Measurements from ENCODE around the gene SLC16A3.

SLC16A3 gene

GRCh38 chr17:82269882-82270500 is 41.1 kb downstream of the SLC16A3 start:
- no peak for DNase-seq

GRCh38 chr17:82270651-82271050 is 41.8 kb downstream of the SLC16A3 start:
- DNase-seq: no peak

GRCh38 chr17:82271401-82271800 is 42.6 kb downstream of the SLC16A3 start:
- DNase-seq: no peak

- peak; percentile 39 for DNase-seq
Measured at GRCh38 chr17:82272495-82273326, 43.9 kb downstream of the SLC16A3 start.

GRCh38 chr17:82273327-82274133 is 44.7 kb downstream of the SLC16A3 start, which contains the start of gene CSNK1D:
CSNK1D (minus strand) TSS chr17:82273700; CDS start chr17:82273381, 319 bp downstream.
- peak; percentile 93 for DNase-seq

- no peak for DNase-seq
Measured at GRCh38 chr17:82274134-82275020, 45.5 kb downstream of the SLC16A3 start.

- DNase-seq: no peak
Measured at GRCh38 chr17:82275326-82275725, 46.5 kb downstream of the SLC16A3 start.

- DNase-seq: no peak
Measured at GRCh38 chr17:82276938-82277337, 48.1 kb downstream of the SLC16A3 start.

- DNase-seq: no peak
Measured at GRCh38 chr17:82277851-82278250, 49.0 kb downstream of the SLC16A3 start.

GRCh38 chr17:82278308-82278707 is 49.5 kb downstream of the SLC16A3 start:
- no peak for DNase-seq

- DNase-seq: no peak
Measured at GRCh38 chr17:82278786-82279391, 50.0 kb downstream of the SLC16A3 start.

GRCh38 chr17:82280537-82280936 is 51.7 kb downstream of the SLC16A3 start:
- no peak for DNase-seq

- DNase-seq: no peak
Measured at GRCh38 chr17:82281076-82281475, 52.2 kb downstream of the SLC16A3 start.

- peak; percentile 84 for DNase-seq
Measured at GRCh38 chr17:82281502-82282238, 52.8 kb downstream of the SLC16A3 start.

GRCh38 chr17:82282239-82283207 is 53.7 kb downstream of the SLC16A3 start:
- DNase-seq: no peak

GRCh38 chr17:82283208-82283749 is 54.4 kb downstream of the SLC16A3 start:
- peak; percentile 74 for DNase-seq

- DNase-seq: no peak
Measured at GRCh38 chr17:82285141-82285540, 56.3 kb downstream of the SLC16A3 start.

- no peak for DNase-seq
Measured at GRCh38 chr17:82287013-82287867, 58.4 kb downstream of the SLC16A3 start.
